GM18951 (cell line): Measurements from ENCODE around the gene INSYN2A.

Experiments used
- POLR2A ChIP-seq: IDR thresholded peaks from 4 replicates; pipeline ENCODE4 v1.6.1; 2011; ENCODE audit warnings: mild to moderate bottlenecking; ENCODE audit not compliant: insufficient read length, insufficient read depth; ENCODE audit errors: extremely low read depth
- in situ Hi-C: fragments of 300-500 bp; cut with MboI; formaldehyde crosslinking; loops from one replicate; pipeline ENCODE4 v1.12.0; 2022; ENCODE audit warnings: low sequenced_read_pairs, mixed read lengths, inconsistent platforms; ENCODE audit not compliant: unreplicated experiment

INSYN2A gene

GRCh38 chr10:127215866-127216265 is 19.5 kb upstream of the INSYN2A start:
- in situ Hi-C loops, result no loop called here
- no peak for TF ChIP-seq POLR2A

GRCh38 chr10:127210936-127211466 is 14.6 kb upstream of the INSYN2A start:
- in situ Hi-C loops, result no loop called here
- no peak for TF ChIP-seq POLR2A

- TF ChIP-seq POLR2A, result no peak
- in situ Hi-C loops, result no loop called here
Measured at GRCh38 chr10:127207081-127207480, 10.7 kb upstream of the INSYN2A start.

- TF ChIP-seq POLR2A, result no peak
- in situ Hi-C loops, result no loop called here
Measured at GRCh38 chr10:127203067-127203466, 6.7 kb upstream of the INSYN2A start.

GRCh38 chr10:127200646-127201045 is 4.3 kb upstream of the INSYN2A start:
- in situ Hi-C loops, result no loop called here
- no peak for TF ChIP-seq POLR2A

- in situ Hi-C loops, result no loop called here
- no peak for TF ChIP-seq POLR2A
Measured at GRCh38 chr10:127198721-127199120, 2.3 kb upstream of the INSYN2A start.

GRCh38 chr10:127198307-127198706 is 1.9 kb upstream of the INSYN2A start:
- in situ Hi-C loops, result no loop called here
- no peak for TF ChIP-seq POLR2A

GRCh38 chr10:127197154-127197432 is 702 bp upstream of the INSYN2A start:
- no peak for TF ChIP-seq POLR2A
- in situ Hi-C loops, result no loop called here

GRCh38 chr10:127195571-127196281 is 665 bp downstream of the INSYN2A start:
- in situ Hi-C loops, result no loop called here
- TF ChIP-seq POLR2A, result no peak

- in situ Hi-C loops, result no loop called here
- no peak for TF ChIP-seq POLR2A
Measured at GRCh38 chr10:127195041-127195506, 1.3 kb downstream of the INSYN2A start.

- in situ Hi-C loops, result no loop called here
- no peak for TF ChIP-seq POLR2A
Measured at GRCh38 chr10:127194599-127194998, 1.8 kb downstream of the INSYN2A start.

GRCh38 chr10:127194111-127194510 is 2.3 kb downstream of the INSYN2A start:
- in situ Hi-C loops, result no loop called here
- TF ChIP-seq POLR2A, result no peak

GRCh38 chr10:127193125-127193524 is 3.3 kb downstream of the INSYN2A start:
- in situ Hi-C loops, result no loop called here
- TF ChIP-seq POLR2A, result no peak

- in situ Hi-C loops, result no loop called here
Measured at GRCh38 chr10:127190427-127190826, 6.0 kb downstream of the INSYN2A start.

GRCh38 chr10:127189226-127189625 is 7.2 kb downstream of the INSYN2A start:
- in situ Hi-C loops, result no loop called here
- no peak for TF ChIP-seq POLR2A

More at GRCh38 chr10:127190427-127190826, 6.0 kb downstream of the INSYN2A start:
- TF ChIP-seq POLR2A, result no peak

- in situ Hi-C loops, result no loop called here
Measured at GRCh38 chr10:127186813-127187212, 9.6 kb downstream of the INSYN2A start.

More at GRCh38 chr10:127186813-127187212, 9.6 kb downstream of the INSYN2A start:
- TF ChIP-seq POLR2A, result no peak
